IMR-90 (cell line): ENCODE data around the gene PLD6.

Experiments used
- BHLHE40 ChIP-seq: fragments of 150-350 bp; IDR thresholded peaks from 2 replicates; pipeline ENCODE4 v1.6.1; 2016; ENCODE audit warnings: mild to moderate bottlenecking, low read depth, low read length
- CEBPB ChIP-seq: IDR thresholded peaks from 2 replicates; pipeline ENCODE4 v1.6.1; 2012; ENCODE audit warnings: low read depth, low read length, improper control_type of control experiment
- CHD1 ChIP-seq: IDR thresholded peaks from 2 replicates; pipeline ENCODE4 v1.6.1; 2012; ENCODE audit warnings: low read depth, low read length, improper control_type of control experiment
- MAFK ChIP-seq: IDR thresholded peaks from 2 replicates; pipeline ENCODE4 v1.6.1; 2012; ENCODE audit warnings: low read depth, low read length, improper control_type of control experiment
- MAZ ChIP-seq: IDR thresholded peaks from 2 replicates; pipeline ENCODE4 v1.6.1; 2012; ENCODE audit warnings: low read depth, mild to moderate bottlenecking, low read length, improper control_type of control experiment, moderate library complexity, borderline replicate concordance
- MXI1 ChIP-seq: IDR thresholded peaks from 2 replicates; pipeline ENCODE4 v1.6.1; 2012; ENCODE audit warnings: low read depth, mild to moderate bottlenecking, low read length, moderate library complexity, borderline replicate concordance
- POLR2A ChIP-seq: IDR thresholded peaks from 2 replicates; pipeline ENCODE4 v1.6.1; 2012; ENCODE audit warnings: mild to moderate bottlenecking, low read depth, low read length
- RAD21 ChIP-seq: IDR thresholded peaks from 2 replicates; pipeline ENCODE4 v1.6.1; 2012; ENCODE audit warnings: low read length, improper control_type of control experiment
- RFX5 ChIP-seq: IDR thresholded peaks from 2 replicates; pipeline ENCODE4 v1.8.0; 2012; ENCODE audit warnings: low read depth, mild to moderate bottlenecking, low read length, moderate library complexity
- SMC3 ChIP-seq: fragments of 150-350 bp; IDR thresholded peaks from 2 replicates; pipeline ENCODE4 v1.6.1; 2016; ENCODE audit warnings: low read depth, mild to moderate bottlenecking, antibody characterized with exemption, low read length, moderate library complexity
- TF ChIP-seq, protein P1 (sequence below): conservative IDR thresholded peaks from 2 replicates; pipeline ENCODE4 v1.5.1; 2012; ENCODE audit warnings: mild to moderate bottlenecking, low read depth, low read length, improper control_type of control experiment
- TF ChIP-seq, protein P2 (sequence below): fragments of 150-350 bp; IDR thresholded peaks from 2 replicates; pipeline ENCODE4 v1.6.1; 2016; ENCODE audit warnings: low read depth, mild to moderate bottlenecking, low read length, moderate library complexity, borderline replicate concordance

DNA sequence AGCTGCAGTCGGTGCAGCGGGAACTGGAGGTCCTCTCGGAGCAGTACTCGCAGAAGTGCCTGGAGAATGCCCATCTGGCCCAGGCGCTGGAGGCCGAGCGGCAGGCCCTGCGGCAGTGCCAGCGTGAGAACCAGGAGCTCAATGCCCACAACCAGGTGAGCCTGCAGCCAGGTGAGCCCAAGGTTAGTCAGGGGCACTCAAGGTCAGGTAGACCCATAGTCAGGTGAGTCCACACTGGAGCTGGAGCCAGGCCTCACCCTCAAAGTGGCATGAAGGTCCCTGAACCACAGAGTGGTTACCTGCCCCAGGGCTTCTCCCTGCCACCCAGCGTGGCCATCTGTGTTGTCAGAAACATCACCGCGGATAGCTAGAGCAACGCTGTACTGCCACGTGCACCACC, 32.2 kb downstream of the PLD6 start:
- TF ChIP-seq, protein P1, sequence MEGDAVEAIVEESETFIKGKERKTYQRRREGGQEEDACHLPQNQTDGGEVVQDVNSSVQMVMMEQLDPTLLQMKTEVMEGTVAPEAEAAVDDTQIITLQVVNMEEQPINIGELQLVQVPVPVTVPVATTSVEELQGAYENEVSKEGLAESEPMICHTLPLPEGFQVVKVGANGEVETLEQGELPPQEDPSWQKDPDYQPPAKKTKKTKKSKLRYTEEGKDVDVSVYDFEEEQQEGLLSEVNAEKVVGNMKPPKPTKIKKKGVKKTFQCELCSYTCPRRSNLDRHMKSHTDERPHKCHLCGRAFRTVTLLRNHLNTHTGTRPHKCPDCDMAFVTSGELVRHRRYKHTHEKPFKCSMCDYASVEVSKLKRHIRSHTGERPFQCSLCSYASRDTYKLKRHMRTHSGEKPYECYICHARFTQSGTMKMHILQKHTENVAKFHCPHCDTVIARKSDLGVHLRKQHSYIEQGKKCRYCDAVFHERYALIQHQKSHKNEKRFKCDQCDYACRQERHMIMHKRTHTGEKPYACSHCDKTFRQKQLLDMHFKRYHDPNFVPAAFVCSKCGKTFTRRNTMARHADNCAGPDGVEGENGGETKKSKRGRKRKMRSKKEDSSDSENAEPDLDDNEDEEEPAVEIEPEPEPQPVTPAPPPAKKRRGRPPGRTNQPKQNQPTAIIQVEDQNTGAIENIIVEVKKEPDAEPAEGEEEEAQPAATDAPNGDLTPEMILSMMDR, result no peak
- TF ChIP-seq RFX5, result no peak
- no peak for TF ChIP-seq RAD21
- no peak for TF ChIP-seq BHLHE40
- TF ChIP-seq POLR2A, result no peak
- TF ChIP-seq SMC3, result no peak
- TF ChIP-seq CEBPB, result no peak
- no peak for TF ChIP-seq MAFK
- no peak for TF ChIP-seq MAZ
- no peak for TF ChIP-seq CHD1
- no peak for TF ChIP-seq MXI1
- TF ChIP-seq, protein P2, sequence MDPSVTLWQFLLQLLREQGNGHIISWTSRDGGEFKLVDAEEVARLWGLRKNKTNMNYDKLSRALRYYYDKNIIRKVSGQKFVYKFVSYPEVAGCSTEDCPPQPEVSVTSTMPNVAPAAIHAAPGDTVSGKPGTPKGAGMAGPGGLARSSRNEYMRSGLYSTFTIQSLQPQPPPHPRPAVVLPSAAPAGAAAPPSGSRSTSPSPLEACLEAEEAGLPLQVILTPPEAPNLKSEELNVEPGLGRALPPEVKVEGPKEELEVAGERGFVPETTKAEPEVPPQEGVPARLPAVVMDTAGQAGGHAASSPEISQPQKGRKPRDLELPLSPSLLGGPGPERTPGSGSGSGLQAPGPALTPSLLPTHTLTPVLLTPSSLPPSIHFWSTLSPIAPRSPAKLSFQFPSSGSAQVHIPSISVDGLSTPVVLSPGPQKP, result no peak
